Effector CD8-positive, alpha-beta T cell (primary cell): ENCODE measurements around the gene GALR3.
A peak's percentile ranks its signal among the peaks of the same experiment; 100 is the strongest.

Experiments
- DNase-seq: peaks from one replicate; lab custom pipeline; 2025; lab: John Stamatoyannopoulos, UW

Gene GALR3

GRCh38 chr22:37824674-37825641 lies 1.8 kb downstream of the GALR3 start:
- DNase-seq = no peak

- DNase-seq = no peak
These were observed 3.9 kb downstream of the GALR3 start for GRCh38 chr22:37827056-37827455.

DNA sequence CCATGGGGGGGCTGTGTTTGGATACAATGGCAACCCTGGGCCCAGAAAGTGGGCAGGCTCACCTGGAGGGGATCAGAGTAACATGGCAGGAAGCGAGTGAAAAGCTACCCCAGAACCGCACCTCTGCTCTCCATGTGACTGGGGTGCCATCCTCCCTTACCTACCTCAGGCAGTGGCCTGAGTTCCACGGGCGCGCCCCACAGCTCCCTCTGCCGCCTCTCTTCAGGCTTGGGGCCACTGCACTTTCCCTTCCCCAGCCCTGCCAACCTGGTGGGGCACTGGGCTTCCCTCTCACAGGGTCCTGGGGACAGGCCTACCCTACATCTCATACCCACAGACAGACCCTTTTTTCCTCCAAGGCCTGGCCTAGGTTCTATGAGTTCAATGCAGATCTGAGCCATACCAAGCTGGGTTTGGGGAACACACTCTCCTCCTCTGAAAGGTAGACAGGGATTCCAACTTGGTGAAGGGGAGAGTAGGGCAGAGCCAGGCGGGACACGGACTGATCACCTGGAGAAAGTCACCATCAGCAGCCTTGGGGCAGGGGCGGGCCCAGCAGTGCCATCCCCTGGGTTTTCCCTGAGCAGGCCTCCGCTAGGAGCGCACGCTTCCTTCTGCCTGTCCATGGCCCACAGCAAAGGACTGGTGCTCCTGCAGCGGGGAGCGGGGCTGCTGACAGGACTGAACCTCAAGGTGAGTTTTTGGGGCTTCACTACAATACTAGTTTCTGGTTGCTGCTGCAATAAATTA lies 7.1 kb downstream of the GALR3 start:
- no peak for DNase-seq

GRCh38 chr22:37831472-37831871 lies 8.3 kb downstream of the GALR3 start:
- no peak for DNase-seq

DNA sequence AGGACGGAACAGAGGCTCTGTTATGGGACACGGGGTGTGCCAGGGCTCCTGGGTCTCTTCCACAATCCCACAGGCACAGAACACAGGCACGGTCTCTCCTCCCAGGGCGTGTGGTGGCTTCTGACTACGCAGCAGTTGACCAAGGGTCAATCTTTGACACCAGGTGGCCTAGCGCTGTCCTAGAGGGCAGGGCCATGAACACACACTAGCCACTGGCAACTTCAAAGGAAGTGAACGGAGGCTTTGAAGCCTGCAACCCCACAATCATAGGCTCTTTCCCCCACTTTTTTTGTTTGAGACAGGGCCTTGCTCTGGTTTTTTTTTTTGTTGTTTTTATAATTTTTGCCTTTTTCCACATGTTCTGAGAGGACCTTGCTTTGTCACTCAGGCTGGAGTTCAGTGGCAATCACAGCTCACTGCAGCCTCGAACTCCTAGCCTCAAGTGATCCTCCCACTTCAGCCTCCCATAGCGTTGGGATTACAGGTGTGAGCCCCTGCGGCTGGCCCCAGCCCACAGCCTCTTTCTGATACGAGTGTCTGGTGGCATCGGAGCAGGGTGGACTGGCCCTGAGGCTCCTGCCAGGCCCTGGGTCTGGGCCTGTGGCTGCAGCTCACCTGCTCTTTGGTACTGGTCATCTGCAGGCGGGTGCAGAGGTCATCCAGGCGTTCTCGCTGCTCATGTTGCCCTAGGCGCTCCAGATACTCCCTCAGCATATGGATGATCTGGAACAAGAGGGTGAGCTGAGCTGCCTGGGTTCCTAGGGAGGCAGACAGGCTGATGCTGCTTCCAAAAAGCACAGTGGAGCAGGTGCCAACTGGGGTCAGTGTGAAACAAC lies 9.1 kb downstream of the GALR3 start:
- no peak for DNase-seq

- no peak for DNase-seq
These were observed 19.0 kb downstream of the GALR3 start for GRCh38 chr22:37842015-37842793.

- DNase-seq = peak; percentile 49
These were observed 20.5 kb downstream of the GALR3 start for GRCh38 chr22:37843741-37844089.

GRCh38 chr22:37844904-37845329 lies 21.7 kb downstream of the GALR3 start:
- no peak for DNase-seq

DNA sequence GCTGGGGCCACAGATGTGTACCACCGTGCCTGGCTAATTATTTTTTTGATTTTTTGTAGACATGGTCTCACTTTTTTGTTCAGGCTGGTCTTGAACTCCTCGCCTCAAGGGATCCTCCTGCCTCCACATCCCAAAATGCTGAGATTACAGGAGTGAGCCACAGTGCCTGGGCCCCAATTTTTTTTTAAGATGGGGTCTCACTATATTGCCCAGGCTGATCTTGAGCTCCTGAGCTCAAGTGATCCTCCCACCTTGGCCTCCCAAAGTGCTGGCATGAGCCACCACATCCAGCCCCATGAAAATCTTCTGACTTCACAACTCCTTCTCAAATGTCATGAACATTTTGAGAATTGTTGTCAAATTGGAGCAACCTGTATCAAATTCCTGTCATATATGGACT lies 23.3 kb downstream of the GALR3 start:
- no peak for DNase-seq

DNA sequence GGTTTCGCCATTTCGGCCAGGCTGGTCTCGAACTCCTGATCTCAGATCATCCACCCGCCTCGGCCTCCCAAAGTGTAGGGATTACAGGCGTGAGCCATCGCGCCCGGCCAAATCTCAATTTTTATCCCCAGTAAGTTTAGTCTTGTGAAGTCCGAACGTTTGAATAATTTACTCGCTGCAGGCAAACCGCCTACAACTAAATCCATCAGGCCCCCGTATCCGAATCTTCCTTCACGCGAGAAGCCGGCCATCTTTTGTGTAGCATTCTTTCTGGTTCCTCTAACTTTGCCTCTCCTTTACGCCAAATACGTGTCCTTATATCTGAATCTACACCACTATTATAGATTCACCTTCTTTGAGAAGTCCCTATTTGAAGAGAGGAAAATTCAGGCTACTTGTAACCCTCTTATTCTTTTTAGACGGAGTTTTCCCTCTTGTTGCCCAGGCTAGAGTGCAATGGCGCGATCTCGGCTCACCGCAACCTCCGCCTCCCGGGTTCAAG lies 25.5 kb downstream of the GALR3 start:
- DNase-seq = no peak

GRCh38 chr22:37849089-37849751 lies 26.0 kb downstream of the GALR3 start, which contains the start of gene EIF3L:
EIF3L (plus strand) TSS chr22:37849419; CDS start chr22:37849450, 31 bp downstream.
- peak; percentile 74 for DNase-seq

DNA sequence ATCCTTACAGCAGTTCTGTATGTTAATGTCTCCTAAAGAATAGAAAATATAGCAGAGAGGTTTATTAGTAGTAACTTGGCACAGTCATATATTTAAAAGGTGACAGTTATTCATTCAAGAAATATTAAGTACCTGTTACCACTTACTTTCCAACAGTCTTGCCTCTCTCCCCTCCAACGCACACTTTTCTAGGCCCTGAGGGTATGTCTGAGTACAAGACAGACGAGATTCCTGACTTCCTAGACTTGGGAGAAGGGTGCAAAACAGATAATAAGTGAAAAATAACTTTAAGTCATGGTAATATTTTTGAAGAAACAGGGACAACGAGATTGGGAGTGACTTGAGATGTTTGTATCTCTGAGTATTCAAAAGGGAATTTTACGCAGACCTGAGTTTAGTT lies 27.6 kb downstream of the GALR3 start:
- DNase-seq = no peak

- DNase-seq = no peak
These were observed 29.2 kb downstream of the GALR3 start for GRCh38 chr22:37852418-37852817.

- DNase-seq = no peak
These were observed 31.8 kb downstream of the GALR3 start for GRCh38 chr22:37854946-37855345.

GRCh38 chr22:37855462-37855861 lies 32.3 kb downstream of the GALR3 start:
- no peak for DNase-seq

- no peak for DNase-seq
These were observed 37.7 kb downstream of the GALR3 start for GRCh38 chr22:37860796-37861421.

DNA sequence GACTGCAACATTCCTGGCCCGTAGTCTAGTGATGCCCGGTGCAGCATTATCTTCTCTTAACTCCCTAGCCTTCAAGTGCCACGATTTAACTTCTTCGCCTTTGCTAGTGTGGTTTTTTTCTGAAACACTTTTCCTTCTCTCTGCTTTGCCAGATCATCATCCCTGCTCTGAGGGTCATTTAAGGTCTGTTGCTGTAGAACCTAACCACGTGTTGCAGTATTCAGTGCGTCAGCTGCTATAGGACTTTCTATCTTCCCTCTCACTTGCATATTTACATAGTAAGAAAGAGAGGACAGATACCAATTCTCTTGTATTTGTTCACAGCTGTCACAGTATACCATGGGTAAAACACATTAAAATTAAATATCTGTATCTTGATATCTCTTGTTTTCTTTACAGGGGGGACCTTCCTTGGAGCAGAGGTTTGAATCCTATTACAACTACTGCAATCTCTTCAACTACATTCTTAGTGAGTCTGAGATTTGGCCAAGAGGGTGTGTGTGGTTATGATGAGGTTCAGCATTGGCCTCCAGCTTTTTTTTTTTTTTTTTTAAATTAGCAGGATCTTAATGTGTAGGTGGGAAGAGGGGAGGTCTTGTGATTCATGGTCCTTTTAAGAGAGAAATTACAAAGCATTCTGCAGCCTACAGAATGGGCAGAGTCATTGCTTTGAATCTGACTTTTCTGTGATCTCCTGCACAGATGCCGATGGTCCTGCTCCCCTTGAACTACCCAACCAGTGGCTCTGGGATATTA lies 39.6 kb downstream of the GALR3 start:
- DNase-seq = no peak

- DNase-seq = no peak
These were observed 42.3 kb downstream of the GALR3 start for GRCh38 chr22:37865510-37865909.

GRCh38 chr22:37870273-37870672 lies 47.1 kb downstream of the GALR3 start:
- no peak for DNase-seq
